ENCODE data around the gene RALGPS1. TPM values are rescaled to one million over a fixed set of nuclear protein-coding genes. Genes with fewer than 3 reads are reported as not detected.
A peak's percentile ranks its signal among the peaks of the same experiment; 100 is the strongest.

RALGPS1 gene
- total and polyA plus RNA-seq, 8 donors, result 4.7 to 150 (median 42.2) TPM

GRCh38 chr9:127187231-127187956, 272.8 kb downstream of the RALGPS1 start:
- Histone ChIP-seq H3K4me3 (no peak overlapping the region), H3K27ac (peak overlapping the region; percentile 72 to 86 (median 86)), H3K4me1 (peaks cover 25 to 48% (median 34%) of the 10 kb centered on the region in 4 donors), H3K36me3 (peaks cover 0 to 10% (median 3%) of the 10 kb centered on the region in 4 donors), H3K27me3 (no peaks in the 10 kb centered on the region), H3K9me3 (no peaks in the 10 kb centered on the region)
- TF ChIP-seq POLR2A (IDR thresholded peaks at IDR 0.05), result no peak
- peak; percentile 16 for TF ChIP-seq EP300 (IDR thresholded peaks at IDR 0.05)
- peak; percentile 88 to 99 (median 97) for TF ChIP-seq POLR2AphosphoS5 (IDR thresholded peaks at IDR 0.05)
- TF ChIP-seq CTCF (IDR thresholded peaks at IDR 0.05), result no peak
- peak; percentile 60 to 88 for DNase-seq
- WGBS, 5 donors, result 36 to 51% (median 43%) methylated on average over 13 to 14 of the region's 14 CpGs
- intact Hi-C loops (cut with DNase I; ENCODE audit: low total_unique reads), result no loop called here

GRCh38 chr9:127188396-127188795, 273.8 kb downstream of the RALGPS1 start:
- H3K4me3 ChIP-seq, result no peak overlapping the region
- no peak for DNase-seq
- H3K4me1 ChIP-seq, result peaks cover 25 to 48% (median 34%) of the 10 kb centered on the region in 4 donors
- peak overlapping the region in 4 of 5 donors; percentile 77 to 86 (median 86) for H3K27ac ChIP-seq
- 89 to 97% (median 96%) methylated on average over 4 of the region's 4 CpGs for WGBS, 5 donors
- intact Hi-C loops (cut with DNase I; ENCODE audit: low total_unique reads), result no loop called here
- H3K27me3 ChIP-seq, result no peaks in the 10 kb centered on the region
- peaks cover 0 to 10% (median 3%) of the 10 kb centered on the region in 4 donors for H3K36me3 ChIP-seq
- TF ChIP-seq POLR2AphosphoS5 (IDR thresholded peaks at IDR 0.05), result no peak
- H3K9me3 ChIP-seq, result no peaks in the 10 kb centered on the region

- no peak overlapping the region for H3K27ac ChIP-seq
- H3K27me3 ChIP-seq, result no peaks in the 10 kb centered on the region
- WGBS, 5 donors, result 66 to 89% (median 72%) methylated on average over 5 of the region's 5 CpGs
- H3K9me3 ChIP-seq, result no peaks in the 10 kb centered on the region
- DNase-seq, result no peak
- intact Hi-C loops (cut with DNase I; ENCODE audit: low total_unique reads), result no loop called here
- H3K4me3 ChIP-seq, result no peak overlapping the region
- peaks cover 0 to 6% (median under 1%) of the 10 kb centered on the region in 4 donors for H3K36me3 ChIP-seq
- peaks cover 25 to 45% (median 31%) of the 10 kb centered on the region in 4 donors for H3K4me1 ChIP-seq
- no peak for TF ChIP-seq POLR2AphosphoS5 (IDR thresholded peaks at IDR 0.05)
- TF ChIP-seq EP300 (IDR thresholded peaks at IDR 0.05), result no peak
- TF ChIP-seq POLR2A (IDR thresholded peaks at IDR 0.05), result no peak
- no peak for TF ChIP-seq CTCF (IDR thresholded peaks at IDR 0.05)
Observed at GRCh38 chr9:127189628-127190027, 275.0 kb downstream of the RALGPS1 start.

- no peak overlapping the region for H3K4me3 ChIP-seq
- WGBS, 5 donors, result 90 to 97% (median 95%) methylated on average over 3 of the region's 3 CpGs
- no peak overlapping the region for H3K27ac ChIP-seq
- no peaks in the 10 kb centered on the region for H3K9me3 ChIP-seq
- peaks cover 0 to 18% (median 16%) of the 10 kb centered on the region in 4 donors for H3K36me3 ChIP-seq
- TF ChIP-seq EP300 (IDR thresholded peaks at IDR 0.05) (no peak), POLR2AphosphoS5 (IDR thresholded peaks at IDR 0.05) (no peak), POLR2A (IDR thresholded peaks at IDR 0.05) (no peak), CTCF (IDR thresholded peaks at IDR 0.05) (no peak)
- no peaks in the 10 kb centered on the region for H3K27me3 ChIP-seq
- DNase-seq, result no peak
- intact Hi-C loops (cut with DNase I; ENCODE audit: low total_unique reads), result no loop called here
- peaks cover 8 to 17% (median 14%) of the 10 kb centered on the region in 4 donors for H3K4me1 ChIP-seq
Observed at GRCh38 chr9:127192744-127193143, 278.2 kb downstream of the RALGPS1 start.

GRCh38 chr9:127193483-127193882, 278.9 kb downstream of the RALGPS1 start:
- H3K4me1 ChIP-seq, result peaks cover 6 to 17% (median 12%) of the 10 kb centered on the region in 4 donors
- H3K27ac ChIP-seq, result no peak overlapping the region
- peaks cover 0 to 18% (median 16%) of the 10 kb centered on the region in 4 donors for H3K36me3 ChIP-seq
- DNase-seq, result no peak
- TF ChIP-seq POLR2A (IDR thresholded peaks at IDR 0.05), result no peak
- TF ChIP-seq CTCF (IDR thresholded peaks at IDR 0.05), result no peak
- no peak for TF ChIP-seq EP300 (IDR thresholded peaks at IDR 0.05)
- no peak for TF ChIP-seq POLR2AphosphoS5 (IDR thresholded peaks at IDR 0.05)
- no peak overlapping the region for H3K4me3 ChIP-seq
- 100% methylated on average over 1 of the region's 1 CpG for WGBS, 5 donors
- no peaks in the 10 kb centered on the region for H3K9me3 ChIP-seq
- H3K27me3 ChIP-seq, result no peaks in the 10 kb centered on the region
- intact Hi-C loops (cut with DNase I; ENCODE audit: low total_unique reads), result no loop called here
